M059J (cell line): Measurements from ENCODE around the gene HHIPL1. TPM values are rescaled to one million over a fixed set of nuclear protein-coding genes. Genes with fewer than 3 reads are reported as not detected.

Source experiments
- DNase-seq: peaks from one replicate; pipeline ENCODE4 v3.0.0-alpha.2; 2012; ENCODE audit warnings: low read depth
- total RNA-seq: library from RNA; depleted of rRNA; stranded (reverse); fragments of >200 nt; shearing (Covaris generic); gene quantifications from 2 replicates; pipeline ENCODE4 v1.2.3, GENCODE V29; 2014

Gene HHIPL1
- total RNA-seq, 1 experiment from 2014 or later, result 1.2 TPM

GRCh38 chr14:99716091-99716849, 71.3 kb downstream of the HHIPL1 start:
- peak; percentile 31 for DNase-seq

GRCh38 chr14:99716850-99717681, 72.1 kb downstream of the HHIPL1 start:
- DNase-seq, result no peak

- no peak for DNase-seq
These were observed 72.7 kb downstream of the HHIPL1 start for GRCh38 chr14:99717682-99718013.

DNA sequence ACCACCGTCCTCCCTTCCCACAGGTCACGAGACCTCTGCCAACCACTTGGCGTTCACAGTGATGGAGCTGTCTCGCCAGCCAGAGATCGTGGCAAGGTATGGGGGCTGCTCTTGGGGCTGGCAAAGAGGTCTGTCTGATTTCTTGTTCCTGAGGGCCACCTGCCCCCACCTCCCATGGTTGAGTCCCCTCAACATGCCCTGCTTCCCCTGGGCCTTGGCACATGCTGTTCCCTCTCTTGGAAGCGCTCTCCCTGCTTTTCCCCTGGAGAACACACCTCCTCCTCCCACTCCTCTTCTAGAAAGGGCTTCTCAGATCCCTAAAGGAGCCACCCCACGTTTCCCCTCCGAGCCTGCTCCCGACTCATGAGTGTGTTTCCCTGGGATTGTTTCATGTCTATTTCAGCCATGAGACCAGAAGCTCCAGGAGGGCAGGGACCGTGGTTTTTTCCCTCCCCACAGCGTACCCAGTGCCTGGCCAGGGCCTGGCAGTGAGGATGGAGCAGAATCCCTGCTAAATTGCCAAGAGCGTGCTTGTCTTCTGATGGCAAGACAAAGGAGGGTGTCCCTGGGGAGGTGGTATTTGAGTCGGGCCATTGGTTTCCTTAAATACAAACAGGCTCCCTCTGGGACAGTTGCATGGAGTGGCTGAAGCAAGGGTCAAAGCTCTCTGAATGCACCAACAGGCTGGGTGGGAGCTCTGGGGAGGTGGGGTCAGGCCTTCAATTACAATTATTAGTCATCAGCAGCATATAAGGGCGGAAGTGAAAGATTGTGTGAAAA, 73.3 kb downstream of the HHIPL1 start:
- DNase-seq, result no peak

- DNase-seq, result no peak
These were observed 73.9 kb downstream of the HHIPL1 start for GRCh38 chr14:99718811-99719192.

- DNase-seq, result no peak
These were observed 76.2 kb downstream of the HHIPL1 start for GRCh38 chr14:99720941-99721791.

DNA sequence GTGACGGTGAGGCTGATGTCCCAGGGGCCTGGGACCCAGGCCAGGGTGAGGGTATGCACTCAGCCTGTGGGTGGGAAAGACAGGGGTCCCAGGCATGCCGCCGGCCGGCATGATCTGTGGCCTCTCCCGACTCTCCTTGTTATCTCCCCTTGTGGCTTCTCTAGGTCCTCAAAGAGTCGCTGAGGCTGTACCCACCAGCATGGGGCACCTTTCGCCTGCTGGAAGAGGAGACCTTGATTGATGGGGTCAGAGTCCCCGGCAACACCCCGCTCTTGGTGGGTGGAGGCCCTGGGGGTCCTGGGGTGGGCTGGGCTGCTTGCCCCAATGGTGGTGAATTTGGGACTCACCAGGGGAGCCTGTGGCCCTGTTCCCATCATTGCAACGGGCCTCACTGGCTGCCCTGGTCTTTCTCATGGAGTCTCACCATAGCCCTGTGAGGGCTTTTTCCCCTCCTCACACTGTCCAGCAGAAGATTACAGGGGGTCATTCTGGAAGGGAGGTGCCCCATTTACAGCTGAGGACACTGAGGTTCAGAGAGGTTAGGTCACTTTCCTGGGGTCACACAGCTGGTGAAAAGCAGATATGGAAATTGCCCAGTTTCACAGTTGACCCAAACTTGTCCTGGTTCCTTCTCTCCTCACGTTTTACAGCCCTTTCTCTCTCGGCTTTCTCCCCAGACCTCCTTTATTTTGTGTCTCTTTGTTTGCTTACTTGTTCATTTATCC, 77.0 kb downstream of the HHIPL1 start:
- DNase-seq, result no peak

DNA sequence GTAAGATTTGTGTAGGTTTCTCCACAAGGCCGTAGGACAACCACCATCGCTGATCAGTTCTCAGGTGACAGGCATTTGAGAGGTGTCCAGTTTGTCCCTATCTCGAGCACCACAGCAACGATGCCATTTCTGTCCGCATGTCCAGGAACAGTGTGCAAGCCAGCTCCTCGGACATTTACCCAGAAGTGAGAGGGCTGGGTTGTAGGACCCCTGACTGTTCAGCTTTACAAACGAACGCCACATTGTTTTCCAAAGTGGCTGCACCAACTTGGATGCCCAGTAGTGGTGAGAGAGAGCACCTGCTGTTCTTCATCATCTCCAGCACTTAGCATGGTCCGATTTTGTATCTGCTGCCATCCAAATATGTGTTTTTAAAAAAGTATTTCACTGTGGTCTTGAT, 77.8 kb downstream of the HHIPL1 start:
- no peak for DNase-seq

GRCh38 chr14:99724196-99724891, 79.4 kb downstream of the HHIPL1 start:
- peak; percentile 20 for DNase-seq

DNA sequence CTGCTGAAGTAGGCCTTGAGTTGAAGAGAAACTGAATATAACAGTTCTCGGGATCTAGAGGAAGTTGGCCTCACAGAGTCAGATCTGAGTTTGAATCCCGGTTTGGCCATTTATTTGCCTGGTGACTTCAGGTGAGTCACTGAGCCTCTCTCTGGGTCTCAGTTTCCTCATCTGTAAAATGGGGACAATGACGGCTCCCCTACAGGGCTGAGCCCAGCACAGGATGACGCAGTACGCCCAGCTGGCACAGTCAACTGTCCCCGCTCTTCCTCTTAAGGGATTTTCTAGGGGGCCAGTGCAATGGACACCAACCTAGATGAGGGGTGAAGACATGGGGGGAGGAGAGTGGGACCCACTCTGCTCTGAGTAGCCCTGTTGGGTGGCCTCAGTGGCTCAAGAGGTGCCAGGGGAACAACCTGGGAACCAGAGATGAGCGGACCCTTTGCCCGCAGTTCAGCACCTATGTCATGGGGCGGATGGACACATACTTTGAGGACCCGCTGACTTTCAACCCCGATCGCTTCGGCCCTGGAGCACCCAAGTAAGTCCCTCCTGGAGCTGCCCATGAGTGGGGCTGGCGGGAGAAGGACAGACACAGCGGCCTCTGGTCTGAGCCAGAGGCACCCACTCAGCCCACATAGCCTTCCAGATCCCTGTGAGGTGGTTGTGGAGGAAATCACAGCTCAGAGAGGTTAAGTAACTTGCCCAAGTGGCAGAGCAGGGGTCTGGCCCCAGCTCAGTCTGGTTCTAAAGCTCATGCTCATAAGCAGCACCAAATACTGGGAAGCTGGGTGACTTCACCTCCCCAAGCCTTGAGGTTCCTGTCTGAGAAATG, 80.2 kb downstream of the HHIPL1 start:
- DNase-seq, result no peak

DNA sequence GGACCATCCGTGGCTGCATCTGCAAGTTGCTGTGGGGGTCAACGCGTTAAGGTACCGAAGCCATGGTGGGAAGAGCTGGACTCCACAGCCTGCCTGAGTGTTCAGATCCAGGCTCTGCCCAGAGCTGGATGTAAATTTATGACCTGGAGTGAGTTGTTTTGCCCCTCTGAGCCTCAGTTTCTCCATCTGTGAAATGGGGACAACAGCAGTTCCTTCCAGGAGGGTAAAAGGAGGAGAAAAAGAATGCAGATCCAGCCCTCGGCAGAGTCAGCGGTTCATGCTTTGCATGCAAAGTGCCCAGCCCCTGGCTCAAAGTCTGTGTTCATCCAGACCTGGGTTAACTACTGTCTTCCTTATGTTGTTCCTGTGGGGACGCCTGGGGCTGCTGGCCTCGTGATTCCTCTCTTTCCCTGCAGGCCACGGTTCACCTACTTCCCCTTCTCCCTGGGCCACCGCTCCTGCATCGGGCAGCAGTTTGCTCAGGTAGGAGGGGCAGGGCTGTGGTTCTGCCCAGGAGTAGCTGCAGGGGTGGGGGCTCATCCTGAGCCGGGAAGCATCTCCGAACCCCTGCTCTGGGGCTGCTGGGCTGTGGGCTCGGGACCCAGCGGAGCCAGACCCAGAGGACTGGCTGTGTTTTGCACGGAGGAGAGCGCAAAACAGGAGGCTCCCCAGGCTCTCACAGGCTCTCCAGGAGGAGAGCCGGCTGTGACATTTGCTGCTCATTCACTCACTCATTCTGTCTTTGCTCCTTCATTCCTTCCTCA, 81.0 kb downstream of the HHIPL1 start:
- DNase-seq, result no peak

DNA sequence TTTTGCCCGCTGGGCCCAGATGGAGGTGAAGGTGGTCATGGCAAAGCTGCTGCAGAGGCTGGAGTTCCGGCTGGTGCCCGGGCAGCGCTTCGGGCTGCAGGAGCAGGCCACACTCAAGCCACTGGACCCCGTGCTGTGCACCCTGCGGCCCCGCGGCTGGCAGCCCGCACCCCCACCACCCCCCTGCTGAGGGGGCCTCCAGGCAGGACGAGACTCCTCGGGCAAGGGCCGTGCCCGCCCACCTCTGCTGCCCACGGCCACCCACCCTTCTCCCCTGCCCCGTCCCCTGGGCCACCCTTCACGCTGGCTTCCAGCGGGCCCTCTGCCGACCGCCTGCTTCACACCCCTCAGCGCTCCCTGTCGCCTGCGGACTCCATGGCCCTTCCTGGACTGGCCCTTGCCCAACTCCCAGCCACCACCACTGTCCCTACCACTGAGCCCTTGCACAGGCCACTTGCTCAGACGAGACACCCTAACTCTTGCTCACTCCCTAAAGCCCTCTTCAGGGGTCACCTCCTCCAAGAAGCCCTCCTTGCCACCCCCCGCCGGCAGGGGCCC, 81.7 kb downstream of the HHIPL1 start:
- DNase-seq, result no peak

DNA sequence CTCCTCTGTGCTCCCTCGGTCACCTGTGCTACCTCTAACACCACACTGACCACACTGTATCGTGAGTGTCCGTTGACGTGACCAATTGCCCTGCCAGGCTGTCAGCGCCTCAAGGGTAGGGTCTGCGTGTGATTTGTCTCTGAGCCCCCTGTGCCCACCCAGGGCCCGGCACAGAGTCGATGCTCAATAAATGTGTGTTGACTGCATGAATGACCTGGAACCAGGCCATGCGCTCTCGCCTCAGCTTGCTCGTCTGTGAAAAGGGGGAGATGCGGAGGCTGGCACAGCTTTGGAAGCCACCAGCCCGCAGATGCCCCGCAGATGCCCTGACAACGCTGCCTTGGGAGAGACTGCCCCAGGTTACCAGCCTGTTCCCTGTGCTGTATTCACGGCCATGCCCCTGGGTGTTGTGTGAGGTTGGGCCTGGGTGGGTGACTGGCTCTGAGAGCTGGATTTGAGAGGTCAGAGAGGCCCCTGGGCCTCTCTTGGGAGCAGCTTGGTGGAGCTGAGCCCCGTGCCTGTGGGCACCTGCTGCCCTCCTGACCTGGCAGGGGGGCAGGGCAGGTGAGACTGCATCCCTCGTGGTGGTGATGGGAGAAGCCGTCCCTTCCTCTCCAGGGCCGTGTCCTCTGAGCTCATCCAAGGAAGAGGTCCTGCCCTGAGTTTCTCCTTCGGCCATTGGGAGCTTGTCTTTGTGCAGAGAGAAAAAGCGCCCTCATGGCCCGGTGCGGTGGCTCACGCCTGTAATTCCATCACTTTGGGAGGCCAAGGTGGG, 82.4 kb downstream of the HHIPL1 start:
- no peak for DNase-seq

GRCh38 chr14:99728231-99728920, 83.4 kb downstream of the HHIPL1 start:
- DNase-seq, result no peak

GRCh38 chr14:99728981-99729451, 84.1 kb downstream of the HHIPL1 start:
- no peak for DNase-seq
